SK-N-SH (cell line): ENCODE data around the gene RAI2. TPM values are rescaled to one million over a fixed set of nuclear protein-coding genes. Genes with fewer than 3 reads are reported as not detected.

Experiments
- CTCF ChIA-PET: fragments of 300-600, 350-600 bp; formaldehyde crosslinking; extraction: SDS; loops from one replicate; lab custom pipeline; 2021; lab: Yijun Ruan, JAX
- POLR2A ChIA-PET: fragments of 350-600 bp; sonication (Branson Sonifier 250); formaldehyde crosslinking; extraction: SDS; loops from one replicate; lab custom pipeline; 2020; ENCODE audit warnings: antibody characterized with exemption, inconsistent platforms; lab: Yijun Ruan, JAX
- DNase-seq: peaks from one replicate; pipeline ENCODE4 v3.0.0; 2012
- H2AFZ ChIP-seq: fragments of 200-600 bp; sonication (generic); 2 replicates; pipeline ENCODE4 v1.8.1; 2016; ENCODE audit warnings: antibody characterized with exemption, mild to moderate bottlenecking, low read depth
- H3F3A ChIP-seq: fragments of 200-600 bp; sonication (generic); replicated peaks from 2 replicates; pipeline ENCODE3; 2016; ENCODE audit warnings: antibody characterized with exemption, mild to moderate bottlenecking; ENCODE audit not compliant: insufficient read depth
- H3K27ac ChIP-seq, 2 experiments: fragments of 200-500 bp in 1 of 2; fragments of 200-600 bp in 1 of 2; sonication (Bioruptor generic) in 1 of 2; sonication (generic), shearing (Covaris generic) in 1 of 2; 2 replicates each; pipeline versions ENCODE4 v1.5.1 to v1.6.1; 2014 to 2016; ENCODE audit warnings: low read depth in 2 of 2, inconsistent platforms in 1 of 2, low read length in 1 of 2, mild to moderate bottlenecking in 1 of 2, mixed read lengths in 1 of 2
- H3K27me3 ChIP-seq: fragments of 200-600 bp; sonication (generic), shearing (Covaris generic); 2 replicates; pipeline ENCODE4 v1.6.1; 2016; ENCODE audit warnings: mixed run types; ENCODE audit not compliant: insufficient read depth
- H3K36me3 ChIP-seq, 2 experiments: fragments of 200-500 bp in 1 of 2; fragments of 200-600 bp in 1 of 2; sonication (Bioruptor generic) in 1 of 2; sonication (generic) in 1 of 2; replicated peaks in 1 of 2; 2 replicates each; pipeline versions ENCODE3 to v1.5.1; 2014 to 2016; ENCODE audit warnings: low read length in 1 of 2, mild to moderate bottlenecking in 1 of 2; ENCODE audit not compliant: insufficient read depth in 2 of 2, control insufficient read depth in 1 of 2
- H3K4me1 ChIP-seq, 2 experiments: fragments of 200-500 bp in 1 of 2; fragments of 200-600 bp in 1 of 2; sonication (Bioruptor generic) in 1 of 2; sonication (generic), shearing (Covaris generic) in 1 of 2; 2 replicates each; pipeline versions ENCODE4 v1.5.1 to v1.6.1; 2014 to 2016; ENCODE audit warnings: low read depth in 1 of 2, low read length in 1 of 2, mixed run types in 1 of 2; ENCODE audit not compliant: insufficient read depth in 2 of 2, control insufficient read depth in 1 of 2
- H3K4me2 ChIP-seq: fragments of 200-600 bp; sonication (generic), shearing (Covaris generic); 2 replicates; pipeline ENCODE4 v1.6.1; 2017; ENCODE audit warnings: mixed run types
- H3K4me3 ChIP-seq, 2 experiments: fragments of 200-500 bp in 1 of 2; fragments of 200-600 bp in 1 of 2; sonication (Bioruptor generic) in 1 of 2; sonication (generic), shearing (Covaris generic) in 1 of 2; 2 replicates each; pipeline versions ENCODE4 v1.5.1 to v1.8.1; 2014 to 2016; ENCODE audit warnings: low read depth in 2 of 2, inconsistent platforms in 1 of 2, low read length in 1 of 2, mild to moderate bottlenecking in 1 of 2, mixed read lengths in 1 of 2, moderate library complexity in 1 of 2
- H3K79me2 ChIP-seq: fragments of 200-600 bp; sonication (generic); 2 replicates; pipeline ENCODE4 v1.8.1; 2017; ENCODE audit warnings: mild to moderate bottlenecking; ENCODE audit not compliant: insufficient read depth
- H3K9ac ChIP-seq: fragments of 200-600 bp; sonication (generic); 2 replicates; pipeline ENCODE4 v1.6.1; 2017; ENCODE audit warnings: mixed run types
- H3K9me2 ChIP-seq: fragments of 200-600 bp; sonication (generic); 2 replicates; pipeline ENCODE4 v1.6.1; 2017; ENCODE audit warnings: mixed run types
- H3K9me3 ChIP-seq: fragments of 200-600 bp; sonication (generic); 2 replicates; pipeline ENCODE4 v1.6.1; 2017; ENCODE audit warnings: mixed run types, mild to moderate bottlenecking, moderate library complexity
- H4K20me1 ChIP-seq: fragments of 200-600 bp; sonication (generic); 2 replicates; pipeline ENCODE4 v1.6.1; 2017; ENCODE audit warnings: mild to moderate bottlenecking, mixed run types; ENCODE audit not compliant: insufficient read depth
- CTCF ChIP-seq: fragments of 200-600 bp; sonication (generic); IDR thresholded peaks from 2 replicates; pipeline ENCODE4 v1.6.1; 2017; ENCODE audit warnings: antibody characterized with exemption, mild to moderate bottlenecking, moderate library complexity
- FOSL2 ChIP-seq: IDR thresholded peaks from 2 replicates; pipeline ENCODE4 v1.4.0; 2012; ENCODE audit warnings: low read depth, mild to moderate bottlenecking, moderate library complexity, borderline replicate concordance
- FOXJ3 ChIP-seq: sonication (generic); formaldehyde crosslinking; IDR thresholded peaks from 2 replicates; pipeline ENCODE4 v1.5.1; 2020; ENCODE audit warnings: mild to moderate bottlenecking, missing genetic modification reagents
- FOXM1 ChIP-seq: IDR thresholded peaks from 2 replicates; pipeline ENCODE4 v1.4.0; 2012; ENCODE audit warnings: low read depth, mild to moderate bottlenecking
- GABPA ChIP-seq: IDR thresholded peaks from 2 replicates; pipeline ENCODE4 v1.4.0; 2012; ENCODE audit warnings: low read depth, mild to moderate bottlenecking
- GATA2 ChIP-seq: sonication (generic); formaldehyde crosslinking; IDR thresholded peaks from 2 replicates; pipeline ENCODE4 v1.5.0; 2020; ENCODE audit warnings: mild to moderate bottlenecking, missing genetic modification reagents
- JUND ChIP-seq: IDR thresholded peaks from 2 replicates; pipeline ENCODE4 v1.4.0; 2012
- MXI1 ChIP-seq: IDR thresholded peaks from 2 replicates; pipeline ENCODE4 v1.6.1; 2012; ENCODE audit warnings: mild to moderate bottlenecking, low read depth, low read length, improper control_type of control experiment
- NFIC ChIP-seq: IDR thresholded peaks from 2 replicates; pipeline ENCODE4 v1.4.0; 2012; ENCODE audit warnings: borderline replicate concordance
- POLR2AphosphoS5 ChIP-seq: IDR thresholded peaks from 2 replicates; pipeline ENCODE4 v1.6.1; 2012; ENCODE audit warnings: low read depth, low read length
- RAD21 ChIP-seq: IDR thresholded peaks from 2 replicates; pipeline ENCODE4 v1.6.1; 2012; ENCODE audit warnings: mild to moderate bottlenecking, low read length
- RXRA ChIP-seq: IDR thresholded peaks from 2 replicates; pipeline ENCODE4 v1.4.0; 2012; ENCODE audit warnings: low read depth, mild to moderate bottlenecking, borderline replicate concordance
- SMC3 ChIP-seq: IDR thresholded peaks from 2 replicates; pipeline ENCODE4 v1.6.1; 2012; ENCODE audit warnings: low read depth, low read length, improper control_type of control experiment
- TEAD4 ChIP-seq: IDR thresholded peaks from 2 replicates; pipeline ENCODE4 v1.4.0; 2012; ENCODE audit warnings: mild to moderate bottlenecking, borderline replicate concordance; ENCODE audit not compliant: insufficient read depth
- YY1 ChIP-seq: IDR thresholded peaks from 2 replicates; pipeline ENCODE4 v1.4.0; 2012; ENCODE audit warnings: low read depth, mild to moderate bottlenecking
- WGBS: methylation state at CpG from one replicate; pipeline ENCODE4 v1.1.6; 2017; ENCODE audit warnings: low lambda C conversion rate; 5-methylcytosine and 5-hydroxymethylcytosine counted together
- polyA plus RNA-seq, 3 experiments: library from polyadenylated mRNA; depleted of rRNA; stranded (reverse); fragments of >200 nt; gene quantifications; 2 replicates each; pipeline ENCODE4 v1.2.3, GENCODE V29; 2012
- TF ChIP-seq, protein P1 (sequence below): IDR thresholded peaks from 2 replicates; pipeline ENCODE4; 2012
- TF ChIP-seq, protein P2 (sequence below): IDR thresholded peaks from 2 replicates; pipeline ENCODE4 v1.4.0; 2012; ENCODE audit warnings: low read depth
- TF ChIP-seq, protein P3 (sequence below): fragments of 150-350 bp; IDR thresholded peaks from 2 replicates; pipeline ENCODE4 v1.6.1; 2016; ENCODE audit warnings: mild to moderate bottlenecking, low read depth, low read length
- TF ChIP-seq, protein P4 (sequence below): IDR thresholded peaks from 2 replicates; pipeline ENCODE4 v1.4.0; 2012; ENCODE audit warnings: low read depth, borderline replicate concordance

Gene RAI2
- polyA plus RNA-seq, 1 of the 3 experiments (the other 2 are of a cell fraction) = 0.07 TPM

- WGBS = 5% methylated on average over 1 of the region's 1 CpG
- no peaks in the 10 kb centered on the region for H3F3A ChIP-seq
- POLR2A ChIA-PET = no interaction called here
- DNase-seq = no peak
- CTCF ChIA-PET = no interaction called here
- no peaks in the 10 kb centered on the region for H3K79me2 ChIP-seq
- TF ChIP-seq NFIC = no peak
- no peak for TF ChIP-seq POLR2AphosphoS5
- no peak for TF ChIP-seq FOXJ3 (CRISPR knock-in tag)
- TF ChIP-seq RAD21 = no peak
- TF ChIP-seq, protein P1, sequence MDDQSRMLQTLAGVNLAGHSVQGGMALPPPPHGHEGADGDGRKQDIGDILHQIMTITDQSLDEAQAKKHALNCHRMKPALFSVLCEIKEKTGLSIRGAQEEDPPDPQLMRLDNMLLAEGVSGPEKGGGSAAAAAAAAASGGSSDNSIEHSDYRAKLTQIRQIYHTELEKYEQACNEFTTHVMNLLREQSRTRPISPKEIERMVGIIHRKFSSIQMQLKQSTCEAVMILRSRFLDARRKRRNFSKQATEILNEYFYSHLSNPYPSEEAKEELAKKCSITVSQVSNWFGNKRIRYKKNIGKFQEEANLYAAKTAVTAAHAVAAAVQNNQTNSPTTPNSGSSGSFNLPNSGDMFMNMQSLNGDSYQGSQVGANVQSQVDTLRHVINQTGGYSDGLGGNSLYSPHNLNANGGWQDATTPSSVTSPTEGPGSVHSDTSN = no peak
- TF ChIP-seq TEAD4 = no peak
- peak; percentile 29; the same call in 1 of the 2 replicates for TF ChIP-seq CTCF
- TF ChIP-seq, all 33 proteins: peak for 1
- Histone ChIP-seq H3K4me3 (no peak overlapping the region), H3K9me3 (no peaks in the 10 kb centered on the region), H4K20me1 (no peaks in the 10 kb centered on the region), H3K9me2 (no peaks in the 10 kb centered on the region), H3K36me3 (no peaks in the 10 kb centered on the region), H3K27ac (no peak overlapping the region), H3K27me3 (no peaks in the 10 kb centered on the region), H3K4me1 (no peaks in the 10 kb centered on the region), H3K9ac (no peak overlapping the region), H3K4me2 (no peak overlapping the region), H2AFZ (no peak overlapping the region)
These were observed 27.3 kb upstream of the RAI2 start for GRCh38 chrX:17888421-17888820.

DNA sequence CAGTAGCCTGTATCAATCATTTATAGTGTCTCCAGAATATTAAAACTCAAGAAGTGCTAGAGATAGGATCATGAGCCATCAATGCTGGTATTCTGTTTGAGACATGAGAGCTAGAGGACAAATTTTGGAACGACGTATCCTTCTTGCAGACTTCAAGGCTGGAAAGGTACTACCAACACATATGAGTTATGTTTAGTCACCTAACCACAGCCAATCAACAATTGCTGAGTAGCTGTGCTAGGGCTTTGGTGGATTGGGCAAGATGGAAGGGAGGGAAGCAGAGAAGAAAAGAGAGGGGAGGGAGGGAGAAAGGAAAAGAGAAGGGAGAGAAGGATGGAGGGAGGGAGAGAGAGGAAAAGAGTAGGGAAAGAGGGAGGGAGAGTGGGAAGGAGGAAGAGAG is 21.6 kb upstream of the RAI2 start:
- POLR2A ChIA-PET = no interaction called here
- no peak overlapping the region for H2AFZ ChIP-seq
- no peaks in the 10 kb centered on the region for H3K9me2 ChIP-seq
- no peak overlapping the region for H3K4me2 ChIP-seq
- no peaks in the 10 kb centered on the region for H3K79me2 ChIP-seq
- H3K4me3 ChIP-seq = no peak overlapping the region
- H3K27me3 ChIP-seq = no peaks in the 10 kb centered on the region
- CTCF ChIA-PET = interaction anchor here (0.7 kb wide), 1 partner anchor 755 kb away, joined by 3 read pairs; no protein-coding TSS in a partner anchor
- H3F3A ChIP-seq = no peaks in the 10 kb centered on the region
- H3K9me3 ChIP-seq = no peaks in the 10 kb centered on the region
- H3K9ac ChIP-seq = no peak overlapping the region
- no peaks in the 10 kb centered on the region for H3K36me3 ChIP-seq
- 13% methylated on average over 2 of the region's 2 CpGs for WGBS
- no peak overlapping the region for H3K27ac ChIP-seq
- H4K20me1 ChIP-seq = no peaks in the 10 kb centered on the region
- H3K4me1 ChIP-seq = no peaks in the 10 kb centered on the region
- TF ChIP-seq MXI1 (no peak), JUND (no peak), FOXM1 (no peak), YY1 (no peak), GATA2 (CRISPR knock-in tag) (no peak), FOSL2 (no peak), SMC3 (no peak), RAD21 (no peak), GABPA (no peak), FOXJ3 (CRISPR knock-in tag) (no peak), RXRA (no peak), CTCF (no peak)
- TF ChIP-seq, protein P2, sequence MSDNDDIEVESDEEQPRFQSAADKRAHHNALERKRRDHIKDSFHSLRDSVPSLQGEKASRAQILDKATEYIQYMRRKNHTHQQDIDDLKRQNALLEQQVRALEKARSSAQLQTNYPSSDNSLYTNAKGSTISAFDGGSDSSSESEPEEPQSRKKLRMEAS = no peak
- TF ChIP-seq, protein P3, sequence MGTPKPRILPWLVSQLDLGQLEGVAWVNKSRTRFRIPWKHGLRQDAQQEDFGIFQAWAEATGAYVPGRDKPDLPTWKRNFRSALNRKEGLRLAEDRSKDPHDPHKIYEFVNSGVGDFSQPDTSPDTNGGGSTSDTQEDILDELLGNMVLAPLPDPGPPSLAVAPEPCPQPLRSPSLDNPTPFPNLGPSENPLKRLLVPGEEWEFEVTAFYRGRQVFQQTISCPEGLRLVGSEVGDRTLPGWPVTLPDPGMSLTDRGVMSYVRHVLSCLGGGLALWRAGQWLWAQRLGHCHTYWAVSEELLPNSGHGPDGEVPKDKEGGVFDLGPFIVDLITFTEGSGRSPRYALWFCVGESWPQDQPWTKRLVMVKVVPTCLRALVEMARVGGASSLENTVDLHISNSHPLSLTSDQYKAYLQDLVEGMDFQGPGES = no peak
- TF ChIP-seq, protein P4, sequence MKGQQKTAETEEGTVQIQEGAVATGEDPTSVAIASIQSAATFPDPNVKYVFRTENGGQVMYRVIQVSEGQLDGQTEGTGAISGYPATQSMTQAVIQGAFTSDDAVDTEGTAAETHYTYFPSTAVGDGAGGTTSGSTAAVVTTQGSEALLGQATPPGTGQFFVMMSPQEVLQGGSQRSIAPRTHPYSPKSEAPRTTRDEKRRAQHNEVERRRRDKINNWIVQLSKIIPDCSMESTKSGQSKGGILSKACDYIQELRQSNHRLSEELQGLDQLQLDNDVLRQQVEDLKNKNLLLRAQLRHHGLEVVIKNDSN = no peak
- DNase-seq = no peak
